CD14-positive monocyte (primary cell): ENCODE data around the gene TBX15. TPM values are rescaled to one million over a fixed set of nuclear protein-coding genes. Genes with fewer than 3 reads are reported as not detected.

Source experiments
- DNase-seq, 3 donors: peaks; one replicate each; pipeline ENCODE4 v3.0.0-alpha.2; 2011 to 2022
- H2AFZ ChIP-seq: 2 replicates; pipeline ENCODE4 v1.6.0; 2012; ENCODE audit warnings: mild to moderate bottlenecking, low read depth, low read length, inconsistent platforms; ENCODE audit not compliant: insufficient read depth, poor library complexity, severe bottlenecking
- H3K27ac ChIP-seq, 2 donors: 1 replicate in 1 of 2; 2 replicates in 1 of 2; pipeline ENCODE4 v1.5.1; 2012 to 2013; ENCODE audit warnings: low read length in 2 of 2, control low read depth in 1 of 2, inconsistent platforms in 1 of 2, low read depth in 1 of 2, mild to moderate bottlenecking in 1 of 2
- H3K27me3 ChIP-seq, 2 donors: one replicate each; pipeline versions ENCODE4 v1.6.0 to v1.6.1; 2011 to 2013; ENCODE audit warnings: low read length in 2 of 2; ENCODE audit not compliant: control insufficient read depth in 2 of 2, insufficient read depth in 2 of 2
- H3K36me3 ChIP-seq, 2 donors: replicated peaks in 1 of 2; 1 replicate in 1 of 2; 2 replicates in 1 of 2; pipeline versions ENCODE4 v1.5.1 to v1.6.1; 2012 to 2013; ENCODE audit warnings: low read length in 2 of 2, control low read depth in 1 of 2, inconsistent platforms in 1 of 2, mild to moderate bottlenecking in 1 of 2; ENCODE audit not compliant: insufficient read depth in 2 of 2, control insufficient read depth in 1 of 2
- H3K4me1 ChIP-seq, 2 donors: 1 replicate in 1 of 2; 2 replicates in 1 of 2; pipeline versions ENCODE4 v1.5.1 to v1.6.1; 2012 to 2013; ENCODE audit warnings: low read length in 2 of 2, control low read depth in 1 of 2, inconsistent platforms in 1 of 2, mild to moderate bottlenecking in 1 of 2, moderate library complexity in 1 of 2; ENCODE audit not compliant: insufficient read depth in 2 of 2, control insufficient read depth in 1 of 2
- H3K4me2 ChIP-seq: replicated peaks from 2 replicates; pipeline ENCODE3; 2012; ENCODE audit warnings: low read length, moderate library complexity, mild to moderate bottlenecking; ENCODE audit not compliant: poor library complexity, severe bottlenecking; ENCODE audit errors: extremely low read depth
- H3K4me3 ChIP-seq, 3 experiments: fragments of 200-600 bp in 1 of 3; sonication (generic) in 1 of 3; replicated peaks in 1 of 3; 1 replicate in 2 of 3; 2 replicates in 1 of 3; pipeline ENCODE4 v1.5.1; 2011 to 2013; ENCODE audit warnings: low read length in 3 of 3, mild to moderate bottlenecking in 3 of 3, control low read depth in 2 of 3, low read depth in 2 of 3, inconsistent platforms in 1 of 3, moderate library complexity in 1 of 3
- H3K79me2 ChIP-seq: 2 replicates; pipeline ENCODE4 v1.6.0; 2012; ENCODE audit warnings: mild to moderate bottlenecking, control low read depth, inconsistent platforms, low read length, moderate library complexity; ENCODE audit not compliant: insufficient read depth
- H3K9ac ChIP-seq: 2 replicates; pipeline ENCODE4 v1.6.0; 2017; ENCODE audit warnings: low read length, mild to moderate bottlenecking; ENCODE audit not compliant: insufficient read depth, poor library complexity, severe bottlenecking
- H3K9me3 ChIP-seq, 2 donors: replicated peaks in 1 of 2; 1 replicate in 1 of 2; 2 replicates in 1 of 2; pipeline versions ENCODE4 v1.5.1 to v1.6.1; 2012 to 2013; ENCODE audit warnings: low read length in 2 of 2, control low read depth in 1 of 2; ENCODE audit not compliant: control insufficient read depth in 1 of 2, insufficient read depth in 1 of 2
- H4K20me1 ChIP-seq: 2 replicates; pipeline ENCODE4 v1.6.0; 2012; ENCODE audit warnings: mild to moderate bottlenecking, low read length, control low read depth, moderate library complexity; ENCODE audit not compliant: insufficient read depth
- H3K27ac Mint-ChIP-seq, 7 donors: one replicate each; pipeline ENCODE4 v1.8.0; 2020; ENCODE audit warnings: mild to moderate bottlenecking in 7 of 7, mixed read lengths in 7 of 7, moderate library complexity in 6 of 7, inconsistent platforms in 2 of 7
- H3K27me3 Mint-ChIP-seq, 3 donors: one replicate each; pipeline ENCODE4 v1.8.0; 2021 to 2022; ENCODE audit warnings: low read depth in 3 of 3, mild to moderate bottlenecking in 3 of 3, mixed read lengths in 3 of 3, moderate library complexity in 3 of 3, inconsistent platforms in 1 of 3
- H3K36me3 Mint-ChIP-seq, 2 donors: one replicate each; pipeline ENCODE4 v1.8.0; 2020; ENCODE audit warnings: mixed read lengths in 2 of 2, inconsistent platforms in 1 of 2, mild to moderate bottlenecking in 1 of 2
- H3K4me1 Mint-ChIP-seq: one replicate; pipeline ENCODE4 v1.8.0; 2020; ENCODE audit warnings: mild to moderate bottlenecking, mixed read lengths
- H3K4me3 Mint-ChIP-seq, 2 donors: one replicate each; pipeline ENCODE4 v1.8.0; 2020; ENCODE audit warnings: mild to moderate bottlenecking in 2 of 2, mixed read lengths in 2 of 2, moderate library complexity in 1 of 2
- H3K9me3 Mint-ChIP-seq, 7 donors: one replicate each; pipeline ENCODE4 v1.8.0; 2020 to 2022; ENCODE audit warnings: mixed read lengths in 7 of 7, mild to moderate bottlenecking in 6 of 7, moderate library complexity in 6 of 7, inconsistent platforms in 2 of 7
- WGBS: methylation state at CpG from one replicate; pipeline ENCODE4 v1.1.5; 2013; ENCODE audit warnings: missing lambda C conversion rate; ENCODE audit not compliant: insufficient coverage; 5-methylcytosine and 5-hydroxymethylcytosine counted together
- intact Hi-C, 2 donors: fragments of 100-400 bp; cut with micrococcal nuclease; formaldehyde crosslinking; loops; one replicate each; pipeline versions ENCODE4 v1.15.0 to v1.15.1; 2023
- polyA plus RNA-seq, 3 donors: library from polyadenylated mRNA; depleted of rRNA in 1 of 3; unstranded in 2 of 3; stranded (reverse) in 1 of 3; fragments of 300-500 nt in 2 of 3; fragments of >200 nt in 1 of 3; fragmentation: Illumina TruSeq in 2 of 3; gene quantifications; 1 replicate in 2 of 3; 2 replicates in 1 of 3; pipeline ENCODE4 v1.2.3, GENCODE V29; 2012 to 2021
- TF ChIP-seq, protein P1 (sequence below): fragments of 200-600 bp; IDR thresholded peaks from one replicate; pipeline ENCODE4 v1.8.0; 2022; ENCODE audit warnings: antibody characterized with exemption, mild to moderate bottlenecking

TBX15 gene
- polyA plus RNA-seq, 3 donors: not detected

DNA sequence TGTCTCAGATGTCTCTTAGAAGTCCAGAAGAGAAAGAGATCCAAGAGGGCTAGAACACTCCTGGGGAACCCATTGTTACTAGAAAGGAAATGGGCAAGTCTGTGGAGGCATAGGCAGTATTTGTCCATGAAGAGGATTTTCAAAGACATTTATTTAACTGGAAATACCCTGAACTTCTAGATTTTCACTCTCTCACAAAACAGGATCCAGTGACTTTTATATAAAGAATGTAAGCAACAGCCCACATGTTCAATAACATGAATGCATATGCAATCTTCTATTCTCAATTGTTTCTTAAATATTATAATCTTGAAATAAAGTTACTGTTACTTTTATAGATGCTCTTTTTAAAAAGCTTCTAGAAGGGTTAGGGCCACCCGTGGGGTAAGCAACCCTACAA, 53.4 kb downstream of the TBX15 start:
- Histone ChIP-seq H3K4me2 (no peak overlapping the region), H3K4me1 (no peaks in the 10 kb centered on the region), H3K27ac (no peak overlapping the region), H3K36me3 (no peaks in the 10 kb centered on the region), H3K4me3 (no peak overlapping the region), H3K9me3 (no peaks in the 10 kb centered on the region), H3K79me2 (no peaks in the 10 kb centered on the region), H3K27me3 (no peaks in the 10 kb centered on the region), H2AFZ (no peak overlapping the region), H4K20me1 (no peaks in the 10 kb centered on the region), H3K9ac (no peak overlapping the region)
- H3K9me3 Mint-ChIP-seq: peaks cover 0 to 3% (median 0%) of the 10 kb centered on the region in 7 donors
- no peak overlapping the region for H3K4me3 Mint-ChIP-seq
- H3K4me1 Mint-ChIP-seq: no peaks in the 10 kb centered on the region
- WGBS: no CpG with 5 or more reads among the region's 1 CpG
- intact Hi-C loops: no loop called here
- no peaks in the 10 kb centered on the region for H3K36me3 Mint-ChIP-seq
- TF ChIP-seq, protein P1, sequence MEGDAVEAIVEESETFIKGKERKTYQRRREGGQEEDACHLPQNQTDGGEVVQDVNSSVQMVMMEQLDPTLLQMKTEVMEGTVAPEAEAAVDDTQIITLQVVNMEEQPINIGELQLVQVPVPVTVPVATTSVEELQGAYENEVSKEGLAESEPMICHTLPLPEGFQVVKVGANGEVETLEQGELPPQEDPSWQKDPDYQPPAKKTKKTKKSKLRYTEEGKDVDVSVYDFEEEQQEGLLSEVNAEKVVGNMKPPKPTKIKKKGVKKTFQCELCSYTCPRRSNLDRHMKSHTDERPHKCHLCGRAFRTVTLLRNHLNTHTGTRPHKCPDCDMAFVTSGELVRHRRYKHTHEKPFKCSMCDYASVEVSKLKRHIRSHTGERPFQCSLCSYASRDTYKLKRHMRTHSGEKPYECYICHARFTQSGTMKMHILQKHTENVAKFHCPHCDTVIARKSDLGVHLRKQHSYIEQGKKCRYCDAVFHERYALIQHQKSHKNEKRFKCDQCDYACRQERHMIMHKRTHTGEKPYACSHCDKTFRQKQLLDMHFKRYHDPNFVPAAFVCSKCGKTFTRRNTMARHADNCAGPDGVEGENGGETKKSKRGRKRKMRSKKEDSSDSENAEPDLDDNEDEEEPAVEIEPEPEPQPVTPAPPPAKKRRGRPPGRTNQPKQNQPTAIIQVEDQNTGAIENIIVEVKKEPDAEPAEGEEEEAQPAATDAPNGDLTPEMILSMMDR: no peak
- H3K27ac Mint-ChIP-seq: no peak overlapping the region
- DNase-seq: no peak
- no peaks in the 10 kb centered on the region for H3K27me3 Mint-ChIP-seq

DNA sequence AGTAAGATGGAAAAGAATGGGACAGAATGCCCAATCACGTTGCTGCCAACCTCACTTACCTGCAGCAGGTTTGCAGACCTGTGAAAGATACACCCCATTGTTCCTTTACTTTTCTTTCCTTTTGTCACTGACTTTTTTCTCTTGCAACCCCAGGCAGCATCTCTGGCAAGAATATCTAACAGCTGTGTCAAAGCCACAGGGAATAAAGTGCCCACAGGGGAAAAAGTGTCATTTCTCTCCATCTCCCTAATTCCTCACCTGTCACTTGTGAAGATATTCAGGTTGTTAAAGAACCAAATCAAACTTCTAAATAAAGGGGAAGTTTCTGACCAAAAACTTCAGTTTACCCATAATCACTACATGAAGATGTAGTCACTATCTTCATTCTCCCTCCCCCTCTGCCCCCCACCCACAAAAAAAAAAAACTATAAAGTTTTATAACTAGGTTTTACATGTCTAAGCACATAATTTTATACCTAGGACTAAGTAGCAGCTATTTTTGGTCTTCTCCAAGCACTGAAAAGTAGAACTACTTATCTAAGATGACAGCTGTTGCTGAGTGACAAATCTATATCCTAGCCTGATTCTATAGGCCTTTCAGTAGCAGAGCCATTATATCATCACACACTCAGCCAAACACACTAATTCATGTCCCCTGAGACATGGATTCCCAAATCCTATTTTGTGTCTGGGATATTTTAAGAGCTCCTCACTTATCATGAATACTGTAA, 54.9 kb downstream of the TBX15 start:
- WGBS: no CpG with 5 or more reads among the region's 1 CpG
- TF ChIP-seq, protein P1: no peak
- H3K27ac Mint-ChIP-seq: no peak overlapping the region
- H3K4me3 ChIP-seq: no peak overlapping the region
- intact Hi-C loops: no loop called here
- H3K79me2 ChIP-seq: no peaks in the 10 kb centered on the region
- peaks cover 0 to 3% (median 0%) of the 10 kb centered on the region in 7 donors for H3K9me3 Mint-ChIP-seq
- H4K20me1 ChIP-seq: no peaks in the 10 kb centered on the region
- no peaks in the 10 kb centered on the region for H3K4me1 Mint-ChIP-seq
- no peaks in the 10 kb centered on the region for H3K27me3 Mint-ChIP-seq
- no peaks in the 10 kb centered on the region for H3K4me1 ChIP-seq
- H3K36me3 Mint-ChIP-seq: no peaks in the 10 kb centered on the region
- H3K4me2 ChIP-seq: no peak overlapping the region
- no peak overlapping the region for H3K9ac ChIP-seq
- no peak overlapping the region for H3K4me3 Mint-ChIP-seq
- DNase-seq: no peak
- H3K36me3 ChIP-seq: no peaks in the 10 kb centered on the region
- H3K27me3 ChIP-seq: no peaks in the 10 kb centered on the region
- H3K27ac ChIP-seq: no peak overlapping the region
- no peak overlapping the region for H2AFZ ChIP-seq
- H3K9me3 ChIP-seq: no peaks in the 10 kb centered on the region
